ENCODE results near the gene NAPSA. TPM values are rescaled to one million over a fixed set of nuclear protein-coding genes. Genes with fewer than 3 reads are reported as not detected.
"Not testable (repeated sequence)": the region's sequence is repeated elsewhere in the genome, so short reads cannot be mapped to it uniquely, and the experiment has no call there.

NAPSA gene
- polyA plus RNA-seq, 1 experiment: 0.10 TPM

GRCh38 chr19:50352242-50352641, 13.2 kb downstream of the NAPSA start:
- DNase-seq (ENCODE audit: low read depth, low spot score): no peak
- ChIA-PET POLR2A (no interaction called here), CTCF (no interaction called here)
- Histone ChIP-seq H3K4me3 (ENCODE audit: low read depth, low read length) (no peak overlapping the region), H3K27me3 (ENCODE audit: control insufficient read depth, insufficient read depth, low read length) (peaks cover 7% of the 10 kb centered on the region), H3K9me3 (ENCODE audit: control insufficient read depth, insufficient read depth, low read length) (0 out of 2 replicates have a peak, but pooled peaks cover under 1% of the 10 kb centered on the region), H3K27ac (ENCODE audit: low read depth, low read length) (no peak overlapping the region)
- TF ChIP-seq CTCF (IDR thresholded peaks at IDR 0.05; ENCODE audit: low read depth, low read length): no peak

GRCh38 chr19:50349277-50350057, 16.0 kb downstream of the NAPSA start:
- no peak overlapping the region for H3K4me3 ChIP-seq (ENCODE audit: low read depth, low read length)
- H3K27me3 ChIP-seq (ENCODE audit: control insufficient read depth, insufficient read depth, low read length): peaks cover 7% of the 10 kb centered on the region
- peaks cover 10% of the 10 kb centered on the region for H3K9me3 ChIP-seq (ENCODE audit: control insufficient read depth, insufficient read depth, low read length)
- H3K27ac ChIP-seq (ENCODE audit: low read depth, low read length): no peak overlapping the region
- ChIA-PET POLR2A (no interaction called here), CTCF (no interaction called here)
- TF ChIP-seq CTCF (IDR thresholded peaks at IDR 0.05; ENCODE audit: low read depth, low read length): no peak
- no peak for DNase-seq (ENCODE audit: low read depth, low spot score)

GRCh38 chr19:50347089-50347581, 18.3 kb downstream of the NAPSA start:
- DNase-seq (ENCODE audit: low read depth, low spot score); POLR2A ChIA-PET; H3K4me3 ChIP-seq (ENCODE audit: low read depth, low read length); H3K27me3 ChIP-seq (ENCODE audit: control insufficient read depth, insufficient read depth, low read length); H3K27ac ChIP-seq (ENCODE audit: low read depth, low read length): not testable (repeated sequence)
- CTCF ChIA-PET: interaction anchor here (0.9 to 1.3 kb wide), 2 partner anchors 10 to 68 kb away, joined by 4 read pairs; no protein-coding TSS in a partner anchor
- peaks cover 12% of the 10 kb centered on the region for H3K9me3 ChIP-seq (ENCODE audit: control insufficient read depth, insufficient read depth, low read length)

- POLR2A ChIA-PET: no interaction called here
- Histone ChIP-seq H3K4me3 (ENCODE audit: low read depth, low read length) (no peak overlapping the region), H3K27ac (ENCODE audit: low read depth, low read length) (no peak overlapping the region), H3K9me3 (ENCODE audit: control insufficient read depth, insufficient read depth, low read length) (peaks cover 12% of the 10 kb centered on the region), H3K27me3 (ENCODE audit: control insufficient read depth, insufficient read depth, low read length) (no peaks in the 10 kb centered on the region)
- no peak for TF ChIP-seq CTCF (IDR thresholded peaks at IDR 0.05; ENCODE audit: low read depth, low read length)
- CTCF ChIA-PET: interaction anchor here (1.0 kb wide), 1 partner anchor 13 kb away, joined by 5 read pairs; no protein-coding TSS in a partner anchor
- DNase-seq (ENCODE audit: low read depth, low spot score): no peak
Measured at GRCh38 chr19:50344661-50345318, 20.6 kb downstream of the NAPSA start.

- no peak for DNase-seq (ENCODE audit: low read depth, low spot score)
- no peak for TF ChIP-seq CTCF (IDR thresholded peaks at IDR 0.05; ENCODE audit: low read depth, low read length)
- ChIA-PET CTCF (interaction anchor here (1.9 kb wide), 1 partner anchor 16 kb away, joined by 5 read pairs; no protein-coding TSS in a partner anchor), POLR2A (no interaction called here)
- no peak overlapping the region for H3K27ac ChIP-seq (ENCODE audit: low read depth, low read length)
- no peak overlapping the region for H3K4me3 ChIP-seq (ENCODE audit: low read depth, low read length)
- peaks cover 12% of the 10 kb centered on the region for H3K9me3 ChIP-seq (ENCODE audit: control insufficient read depth, insufficient read depth, low read length)
- no peaks in the 10 kb centered on the region for H3K27me3 ChIP-seq (ENCODE audit: control insufficient read depth, insufficient read depth, low read length)
Measured at GRCh38 chr19:50341091-50341564, 24.3 kb downstream of the NAPSA start.
